ENCODE measurements around the gene CAMK2G.
A peak's percentile ranks its signal among the peaks of the same experiment; 100 is the strongest.

CAMK2G gene

GRCh38 chr10:73859428-73859783, 14.9 kb downstream of the CAMK2G start:
- no peak for DNase-seq

DNA sequence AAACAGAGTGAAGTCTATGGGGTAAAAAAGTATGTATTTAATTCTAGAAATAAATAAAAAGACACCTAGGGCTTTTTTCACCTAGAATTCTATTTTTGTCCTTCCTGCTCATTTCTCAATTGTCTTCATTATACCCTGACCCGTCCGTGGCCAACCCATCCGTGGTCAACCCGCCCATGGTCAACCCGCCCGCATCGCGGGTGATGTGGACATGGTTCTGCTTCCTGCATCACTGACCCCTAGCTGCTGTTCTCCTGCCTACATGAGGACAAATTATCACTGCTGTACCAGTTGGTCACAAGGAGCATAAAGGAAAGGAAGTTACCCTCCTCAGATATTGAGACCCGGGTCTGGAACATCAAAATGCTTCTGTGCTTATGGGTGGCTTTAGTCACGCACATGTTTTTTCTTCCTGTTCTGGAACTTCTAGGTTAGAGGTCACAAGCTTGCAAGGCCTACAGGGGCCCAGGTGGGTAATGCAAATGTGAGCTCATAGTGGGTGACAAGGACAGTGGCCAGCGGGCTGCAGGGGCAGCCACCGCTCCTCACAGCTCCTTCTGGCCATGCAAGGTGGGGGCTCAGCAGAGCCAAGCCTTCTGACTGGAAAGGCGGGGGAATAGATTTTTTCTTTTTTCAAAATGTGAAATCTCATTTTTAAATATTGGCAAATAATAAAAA, 15.5 kb downstream of the CAMK2G start:
- DNase-seq: no peak

DNA sequence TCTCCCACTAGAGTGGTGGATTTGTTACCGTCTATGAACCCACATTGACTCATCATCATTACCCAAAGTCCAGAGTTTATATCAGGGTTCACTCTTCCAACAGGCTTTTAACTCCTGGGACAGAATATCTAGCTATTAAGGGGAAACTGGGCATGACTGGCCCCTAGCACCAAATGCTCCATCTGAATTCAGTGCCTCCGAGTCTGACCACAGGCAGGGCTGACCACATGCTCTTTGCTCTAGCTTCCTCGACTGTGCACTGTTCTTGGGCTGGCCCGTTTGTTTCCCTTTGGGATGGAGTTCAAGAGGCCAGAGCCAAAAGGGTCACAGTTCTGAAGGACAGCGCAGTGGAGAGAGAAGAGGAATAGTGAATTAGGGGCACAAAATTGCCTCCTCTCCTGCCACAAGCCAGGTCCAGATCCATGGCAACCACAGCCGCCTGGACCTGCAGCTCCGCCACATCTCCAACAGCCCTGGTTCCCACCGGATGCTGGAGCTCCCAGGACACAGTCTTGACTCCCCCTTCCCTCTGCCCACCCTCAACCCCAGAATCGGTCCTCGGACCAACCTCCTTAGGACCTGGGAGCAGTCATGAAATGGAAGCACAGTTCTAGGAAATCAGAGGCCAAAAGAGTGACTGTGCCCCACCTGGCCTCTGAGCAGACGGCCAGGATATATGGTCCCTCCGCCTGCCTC, 16.2 kb downstream of the CAMK2G start:
- no peak for DNase-seq

GRCh38 chr10:73857446-73857845, 16.9 kb downstream of the CAMK2G start:
- DNase-seq: peak in 1 of 2 experiments; percentile 40

GRCh38 chr10:73856261-73856660, 18.1 kb downstream of the CAMK2G start:
- DNase-seq: no peak

GRCh38 chr10:73855413-73855812, 18.9 kb downstream of the CAMK2G start:
- DNase-seq: no peak

DNA sequence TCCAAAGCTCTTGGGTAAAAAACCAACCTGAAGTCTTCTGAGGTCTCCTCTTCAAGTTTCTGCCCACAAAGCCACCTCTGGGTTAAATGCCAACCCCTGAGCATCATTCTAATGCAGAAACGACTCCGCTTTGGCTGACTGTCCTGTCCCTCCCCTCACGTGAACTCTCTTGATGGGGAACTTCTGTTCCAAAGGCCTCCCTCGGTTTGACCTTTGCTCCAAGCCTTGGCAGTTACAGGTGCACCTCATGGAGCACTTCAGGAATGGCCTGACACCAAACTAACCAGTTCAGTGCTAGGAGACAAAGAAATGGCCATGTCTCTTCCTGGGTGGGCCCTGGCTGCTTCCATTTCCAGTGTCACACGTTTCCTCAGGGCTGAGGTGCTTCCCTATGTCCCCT, 20.0 kb downstream of the CAMK2G start:
- no peak for DNase-seq

DNA sequence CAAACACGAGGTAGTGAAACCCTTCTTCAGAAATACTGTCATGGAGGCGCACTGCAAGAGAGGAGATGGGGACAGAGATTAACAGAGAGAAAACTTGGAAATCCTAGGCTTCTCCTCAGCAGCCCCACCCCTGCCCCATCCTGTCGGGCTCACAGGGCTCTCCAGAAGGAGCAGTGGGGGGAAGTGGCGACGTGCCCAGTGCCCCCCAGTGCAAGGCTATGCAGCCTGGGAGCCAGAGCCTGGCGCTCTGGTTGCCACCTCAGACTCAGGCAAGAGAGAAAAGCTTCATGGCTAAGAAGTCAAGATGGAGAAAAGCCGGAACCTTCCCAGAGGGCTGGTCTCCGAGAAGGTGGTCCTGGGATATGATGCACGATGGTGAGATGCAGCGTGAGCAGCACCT, 21.2 kb downstream of the CAMK2G start:
- no peak for DNase-seq

DNA sequence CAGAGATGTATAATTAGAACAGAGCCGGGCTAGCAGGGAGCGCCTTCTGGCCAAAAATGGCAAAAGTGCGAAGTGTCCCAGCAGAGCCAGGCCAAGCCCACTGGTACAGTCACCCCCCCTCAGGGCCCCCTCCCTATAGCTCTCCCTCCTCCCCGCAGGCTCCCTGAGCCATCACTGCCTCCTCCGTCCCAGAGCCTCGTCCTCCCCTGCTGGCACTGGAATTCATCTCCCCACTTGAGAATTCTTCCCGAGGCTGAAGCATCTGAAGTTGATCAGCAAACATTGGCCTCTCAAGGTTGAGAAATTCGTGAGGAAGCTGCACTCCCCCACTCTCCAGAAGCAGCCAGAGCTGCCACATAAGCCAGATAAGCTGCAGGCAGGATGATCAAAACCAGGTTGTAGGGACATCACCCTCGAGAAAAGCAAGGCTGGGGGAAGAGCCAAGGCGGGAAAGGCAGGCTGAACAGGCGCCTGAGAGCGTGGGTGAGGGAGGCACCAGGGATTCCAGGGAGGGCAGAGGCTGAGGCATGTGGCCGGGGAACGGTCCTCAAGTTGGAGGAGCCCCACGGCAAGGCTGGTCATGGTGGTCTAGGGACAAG, 23.4 kb downstream of the CAMK2G start:
- no peak for DNase-seq

- no peak for DNase-seq
These were observed 24.1 kb downstream of the CAMK2G start for GRCh38 chr10:73850211-73850610.

DNA sequence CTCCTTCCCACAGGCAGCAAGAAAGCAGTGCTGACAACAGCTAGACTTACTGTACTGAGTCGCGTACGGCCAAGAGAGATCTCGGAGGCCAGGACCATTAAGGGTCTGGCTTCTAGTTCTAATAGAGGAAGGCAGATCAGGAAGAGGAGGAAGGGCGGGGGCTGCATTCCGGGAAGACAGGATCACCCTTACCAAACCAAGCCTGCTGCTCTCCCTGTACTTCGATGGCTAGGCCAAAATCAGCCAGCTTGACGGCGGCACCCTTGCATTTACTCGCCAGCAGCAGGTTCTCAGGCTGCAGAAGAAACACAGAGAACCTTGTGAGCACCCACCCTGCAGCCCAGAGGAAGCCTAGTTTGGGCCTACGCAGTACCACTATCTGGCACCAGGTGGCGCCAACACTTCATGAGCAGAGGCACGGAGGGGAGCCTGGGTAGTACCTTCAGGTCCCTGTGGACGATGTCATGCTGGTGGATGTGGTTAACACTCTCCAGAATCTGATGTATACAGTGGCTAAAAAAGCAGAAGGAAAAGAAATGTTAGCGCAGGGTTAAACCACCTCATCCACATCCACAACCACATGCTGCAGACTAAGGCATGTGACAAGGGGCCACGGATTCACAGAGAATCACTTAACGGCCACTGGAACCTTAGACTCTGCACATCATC, 25.4 kb downstream of the CAMK2G start:
- peak; percentile 100 for DNase-seq

GRCh38 chr10:73847031-73847430, 27.3 kb downstream of the CAMK2G start:
- DNase-seq: no peak

GRCh38 chr10:73843261-73843660, 31.1 kb downstream of the CAMK2G start:
- no peak for DNase-seq

GRCh38 chr10:73842349-73842748, 32.0 kb downstream of the CAMK2G start:
- no peak for DNase-seq

DNA sequence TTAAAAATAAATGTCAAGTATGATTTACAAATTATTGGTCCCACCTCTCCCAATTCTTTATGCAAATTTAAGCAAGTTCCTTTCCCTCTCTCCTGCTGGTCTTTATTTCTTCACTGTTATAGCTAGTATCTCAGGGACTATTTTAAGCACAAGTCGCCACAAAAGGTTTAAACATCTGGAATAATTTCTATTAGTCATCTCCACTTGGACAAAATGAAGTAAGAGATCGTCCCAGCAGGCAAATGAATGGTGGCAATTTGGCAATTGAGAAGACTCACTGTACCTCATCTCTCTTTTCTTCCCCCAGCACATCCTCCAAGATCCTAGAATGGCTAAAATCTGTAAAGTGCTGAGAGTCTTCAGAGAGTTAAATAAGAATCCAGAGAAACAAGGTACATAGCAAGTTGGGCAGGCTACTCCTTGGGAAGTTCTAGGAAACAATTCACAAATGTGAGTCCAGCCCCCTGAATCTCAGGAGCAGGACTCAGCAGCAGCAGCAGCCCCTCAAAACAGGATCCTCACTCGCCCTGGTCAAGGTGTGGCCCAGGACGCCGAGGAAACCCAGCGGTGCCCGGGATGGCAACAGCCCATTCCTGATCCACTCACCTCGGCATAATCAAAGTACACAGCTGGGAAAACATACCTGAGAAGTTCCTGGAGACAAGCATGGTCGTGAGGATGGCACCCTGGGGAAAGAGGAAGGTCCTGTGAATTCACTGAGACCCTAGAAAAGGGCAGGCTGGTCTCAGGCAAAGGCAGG, 32.6 kb downstream of the CAMK2G start:
- no peak for DNase-seq

- DNase-seq: no peak
These were observed 33.3 kb downstream of the CAMK2G start for GRCh38 chr10:73841061-73841421.

- no peak for DNase-seq
These were observed 33.8 kb downstream of the CAMK2G start for GRCh38 chr10:73840403-73841060.

- DNase-seq: no peak
These were observed 34.3 kb downstream of the CAMK2G start for GRCh38 chr10:73840056-73840402.

GRCh38 chr10:73839276-73839966, 34.9 kb downstream of the CAMK2G start:
- no peak for DNase-seq

GRCh38 chr10:73838827-73839226, 35.5 kb downstream of the CAMK2G start:
- DNase-seq: no peak

DNA sequence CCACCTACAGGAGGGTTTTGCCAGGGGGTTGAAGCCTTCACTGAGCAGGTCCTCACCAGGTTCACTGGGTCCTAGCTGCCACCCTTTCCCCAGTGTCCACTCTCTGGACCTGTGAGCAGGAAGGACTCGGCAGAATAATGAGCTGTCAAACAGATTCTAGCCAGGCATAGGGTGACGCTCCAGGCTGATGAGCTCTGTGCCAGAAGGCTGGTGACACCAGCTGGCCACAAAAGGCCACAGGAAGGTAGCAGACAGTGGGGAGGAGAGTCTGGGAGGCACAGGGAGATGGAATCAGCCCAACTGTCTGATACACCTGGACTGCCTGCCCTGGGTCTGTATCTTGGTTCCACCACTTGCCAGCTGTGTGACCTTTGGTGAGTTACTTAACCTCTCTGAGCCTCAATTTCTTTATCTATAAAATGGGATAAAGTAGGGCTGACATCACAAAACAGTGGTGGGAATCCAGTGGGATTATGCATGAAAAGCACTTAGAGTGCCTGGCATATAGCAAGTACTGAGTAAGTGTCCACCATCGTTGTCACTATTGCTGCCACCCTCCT, 36.3 kb downstream of the CAMK2G start:
- no peak for DNase-seq

DNA sequence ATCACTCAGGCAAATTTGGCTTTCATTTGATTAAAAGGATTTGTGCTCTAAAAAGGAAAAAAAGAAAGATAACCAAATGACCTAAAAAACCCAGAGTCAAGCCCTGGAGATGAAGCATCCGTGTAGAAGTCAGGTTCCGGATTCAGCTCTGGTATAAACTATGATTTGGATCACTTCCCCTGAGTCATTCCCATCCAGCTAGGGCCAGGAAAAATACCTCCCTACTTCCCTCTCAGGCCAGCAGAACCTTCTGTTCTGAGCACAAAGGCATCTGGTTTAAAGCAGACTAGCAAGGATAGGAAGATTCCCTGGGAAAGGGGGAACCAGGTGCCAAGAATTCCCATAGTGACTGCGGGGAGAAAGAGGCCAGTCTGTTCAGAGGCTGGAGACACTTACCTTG, 37.3 kb downstream of the CAMK2G start:
- DNase-seq: no peak

Measured in Kasumi-1 (cell line).